ENCODE measurements around the gene ESYT1.

Gene ESYT1

GRCh38 chr12:56126732-56127239 is 1.3 kb upstream of the ESYT1 start:
- Mint-ChIP-seq H3K4me1 (ENCODE audit: low read depth in 2 of 2) (peaks cover 52 to 53% of the 10 kb centered on the region in 2 donors), H3K9me3 (no peaks in the 10 kb centered on the region), H3K27me3 (no peaks in the 10 kb centered on the region), H3K4me3 (peak overlapping the region; percentile 98 to 99), H3K36me3 (ENCODE audit: insufficient read depth) (peaks cover 51% of the 10 kb centered on the region), H3K27ac (peak overlapping the region; percentile 97 to 98)
- DNase-seq (no peak), ATAC-seq (replicated peaks) (no peak)

GRCh38 chr12:56127485-56127887 is 581 bp upstream of the ESYT1 start:
- no peaks in the 10 kb centered on the region for H3K9me3 Mint-ChIP-seq
- DNase-seq (no peak), ATAC-seq (replicated peaks) (no peak)
- no peaks in the 10 kb centered on the region for H3K27me3 Mint-ChIP-seq
- peak overlapping the region; percentile 97 to 98 for H3K27ac Mint-ChIP-seq
- H3K4me3 Mint-ChIP-seq, result peak overlapping the region; percentile 98 to 99
- peaks cover 52 to 59% of the 10 kb centered on the region in 2 donors for H3K4me1 Mint-ChIP-seq (ENCODE audit: low read depth in 2 of 2)
- H3K36me3 Mint-ChIP-seq (ENCODE audit: insufficient read depth), result peaks cover 53% of the 10 kb centered on the region

GRCh38 chr12:56128670-56129205 is 671 bp downstream of the ESYT1 start:
- Mint-ChIP-seq H3K4me3 (peak overlapping the region; percentile 98 to 99), H3K27ac (peak overlapping the region; percentile 97 to 98), H3K36me3 (ENCODE audit: insufficient read depth) (peaks cover 57% of the 10 kb centered on the region), H3K9me3 (no peaks in the 10 kb centered on the region), H3K4me1 (ENCODE audit: low read depth in 2 of 2) (peaks cover 50 to 59% of the 10 kb centered on the region in 2 donors), H3K27me3 (no peaks in the 10 kb centered on the region)
- DNase-seq (peak in 1 of 3 experiments; percentile 35), ATAC-seq (replicated peaks) (no peak)

DNA sequence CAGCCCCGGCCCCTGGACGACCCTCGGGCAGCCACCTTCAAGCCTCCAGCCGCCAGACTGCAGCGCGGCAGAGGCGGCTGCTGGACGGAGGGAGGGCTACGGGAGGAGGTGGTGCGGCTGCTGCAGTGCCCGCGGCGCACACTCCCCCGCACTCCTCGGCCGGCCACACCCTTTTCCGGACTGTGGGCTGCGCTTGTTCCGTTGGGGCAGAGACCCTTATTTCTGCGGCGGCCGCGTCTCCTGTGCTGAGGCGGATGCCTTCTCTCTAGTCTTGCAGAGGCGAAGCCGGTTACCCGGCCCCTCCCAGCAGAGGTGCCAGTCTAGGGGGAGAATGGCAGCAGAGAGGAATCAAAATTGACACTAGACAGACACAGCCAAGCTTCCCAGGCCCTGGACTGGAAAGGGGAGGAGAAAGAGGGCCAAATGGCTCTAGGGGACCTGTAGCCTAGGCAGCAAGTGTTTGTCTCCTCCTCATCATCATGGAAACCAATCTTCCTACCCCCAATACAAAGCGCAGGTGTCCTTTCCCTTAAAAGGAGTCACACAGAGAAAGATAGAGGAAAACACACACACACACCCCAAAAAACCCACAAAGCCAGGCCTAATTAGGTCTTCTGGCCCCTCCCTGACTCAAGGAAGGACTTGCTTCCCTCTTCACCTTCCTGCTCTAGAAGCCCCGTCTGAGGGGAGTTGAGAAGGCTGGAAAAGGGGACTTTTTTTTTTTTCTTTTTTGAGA is 1.3 kb downstream of the ESYT1 start:
- H3K9me3 Mint-ChIP-seq, result no peaks in the 10 kb centered on the region
- peaks cover 64% of the 10 kb centered on the region for H3K36me3 Mint-ChIP-seq (ENCODE audit: insufficient read depth)
- no peaks in the 10 kb centered on the region for H3K27me3 Mint-ChIP-seq
- DNase-seq, result peak; percentile 71 to 77 (median 77)
- H3K4me1 Mint-ChIP-seq (ENCODE audit: low read depth in 2 of 2), result peaks cover 44 to 55% of the 10 kb centered on the region in 2 donors
- H3K27ac Mint-ChIP-seq, result peak overlapping the region; percentile 97 to 98
- H3K4me3 Mint-ChIP-seq, result peak overlapping the region; percentile 98 to 99
- ATAC-seq (replicated peaks), result peak; percentile 53

- H3K9me3 Mint-ChIP-seq, result no peaks in the 10 kb centered on the region
- peaks cover 44 to 55% of the 10 kb centered on the region in 2 donors for H3K4me1 Mint-ChIP-seq (ENCODE audit: low read depth in 2 of 2)
- peaks cover 70% of the 10 kb centered on the region for H3K36me3 Mint-ChIP-seq (ENCODE audit: insufficient read depth)
- H3K4me3 Mint-ChIP-seq, result peak overlapping the region; percentile 98 to 99
- peak overlapping the region; percentile 97 to 98 for H3K27ac Mint-ChIP-seq
- H3K27me3 Mint-ChIP-seq, result no peaks in the 10 kb centered on the region
- no peak for DNase-seq
- no peak for ATAC-seq (replicated peaks)
These were observed 2.0 kb downstream of the ESYT1 start for GRCh38 chr12:56129942-56130495.

GRCh38 chr12:56130876-56131275 is 2.8 kb downstream of the ESYT1 start:
- DNase-seq, result no peak
- peaks cover 44 to 55% of the 10 kb centered on the region in 2 donors for H3K4me1 Mint-ChIP-seq (ENCODE audit: low read depth in 2 of 2)
- ATAC-seq (replicated peaks), result no peak
- peaks cover 79% of the 10 kb centered on the region for H3K36me3 Mint-ChIP-seq (ENCODE audit: insufficient read depth)
- no peaks in the 10 kb centered on the region for H3K27me3 Mint-ChIP-seq
- peak overlapping the region; percentile 98 to 99 for H3K4me3 Mint-ChIP-seq
- no peaks in the 10 kb centered on the region for H3K9me3 Mint-ChIP-seq
- H3K27ac Mint-ChIP-seq, result peak overlapping the region; percentile 97 to 98

GRCh38 chr12:56134897-56135296 is 6.8 kb downstream of the ESYT1 start:
- DNase-seq (no peak), ATAC-seq (replicated peaks) (no peak)
- Mint-ChIP-seq H3K27me3 (no peaks in the 10 kb centered on the region), H3K9me3 (no peaks in the 10 kb centered on the region), H3K36me3 (ENCODE audit: insufficient read depth) (peaks cover 94% of the 10 kb centered on the region), H3K27ac (peak overlapping the region in 1 of 2 donors; percentile 49), H3K4me1 (ENCODE audit: low read depth in 2 of 2) (peaks cover 28 to 29% of the 10 kb centered on the region in 2 donors), H3K4me3 (no peak overlapping the region)

GRCh38 chr12:56137853-56138571 is 9.9 kb downstream of the ESYT1 start:
- Mint-ChIP-seq H3K4me3 (no peak overlapping the region), H3K4me1 (ENCODE audit: low read depth in 2 of 2) (peaks cover 22 to 30% of the 10 kb centered on the region in 2 donors), H3K9me3 (no peaks in the 10 kb centered on the region), H3K27ac (peak overlapping the region; percentile 13 to 67), H3K27me3 (no peaks in the 10 kb centered on the region), H3K36me3 (ENCODE audit: insufficient read depth) (peaks cover 100% of the 10 kb centered on the region)
- DNase-seq, result no peak
- ATAC-seq (replicated peaks), result no peak

DNA sequence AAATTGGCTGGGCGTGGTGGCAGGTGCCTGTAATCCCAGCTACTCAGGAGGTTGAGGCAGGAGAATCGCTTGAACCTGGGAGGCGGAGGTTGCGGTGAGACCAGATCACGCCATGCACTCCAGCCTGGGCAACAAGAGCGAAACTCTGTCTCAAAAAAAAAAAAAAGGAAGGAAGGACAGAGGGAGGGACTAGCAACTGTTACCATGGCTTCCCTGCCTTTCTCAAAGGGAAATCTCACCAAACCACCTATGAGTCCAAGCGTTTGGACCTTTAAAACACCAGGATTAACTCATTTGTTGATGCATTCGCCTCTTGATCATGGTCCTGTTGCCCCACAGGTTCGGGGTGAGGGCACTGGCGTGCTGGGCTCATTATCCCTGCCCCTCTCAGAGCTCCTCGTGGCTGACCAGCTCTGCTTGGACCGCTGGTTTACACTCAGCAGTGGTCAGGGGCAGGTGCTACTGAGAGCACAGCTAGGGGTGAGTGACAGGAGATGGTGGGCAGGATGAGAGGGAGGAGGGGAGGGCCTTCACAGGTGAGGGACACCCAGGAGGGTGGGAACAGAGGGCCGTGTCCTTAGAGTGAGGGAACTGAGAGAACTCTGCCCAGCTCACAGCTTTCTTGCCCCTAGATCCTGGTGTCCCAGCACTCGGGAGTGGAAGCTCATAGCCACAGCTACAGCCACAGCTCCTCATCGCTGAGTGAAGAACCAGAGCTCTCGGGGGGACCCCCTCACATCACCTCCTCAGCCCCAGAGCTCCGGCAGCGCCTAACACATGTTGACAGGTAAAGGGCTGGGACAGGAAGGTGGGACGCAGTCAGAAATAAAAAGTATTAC is 14.1 kb downstream of the ESYT1 start:
- peak overlapping the region; percentile 67 to 84 for H3K27ac Mint-ChIP-seq
- peaks cover 23 to 29% of the 10 kb centered on the region in 2 donors for H3K4me1 Mint-ChIP-seq (ENCODE audit: low read depth in 2 of 2)

DNA sequence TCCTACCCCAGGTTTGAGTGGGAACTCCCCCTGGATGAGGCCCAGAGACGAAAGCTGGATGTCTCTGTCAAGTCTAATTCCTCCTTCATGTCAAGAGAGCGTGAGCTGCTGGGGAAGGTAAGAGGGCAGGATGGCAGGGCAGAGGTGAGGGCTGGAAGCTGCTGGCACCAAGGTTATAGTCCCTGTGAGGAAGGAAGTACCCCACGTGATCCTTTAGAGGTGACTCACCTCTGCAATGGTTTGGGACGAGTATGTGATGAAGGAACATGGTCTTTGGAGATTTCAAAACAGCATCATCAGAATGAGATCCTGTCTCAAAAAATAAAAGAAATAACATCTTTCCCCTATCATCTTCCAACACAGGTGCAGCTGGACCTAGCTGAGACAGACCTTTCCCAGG is 15.2 kb downstream of the ESYT1 start:
- H3K4me3 Mint-ChIP-seq, result no peak overlapping the region
- no peaks in the 10 kb centered on the region for H3K9me3 Mint-ChIP-seq
- ATAC-seq (replicated peaks) (peak; percentile 58), DNase-seq (no peak)
- H3K27ac Mint-ChIP-seq, result peak overlapping the region; percentile 67 to 84
- H3K36me3 Mint-ChIP-seq (ENCODE audit: insufficient read depth), result peaks cover 69% of the 10 kb centered on the region
- no peaks in the 10 kb centered on the region for H3K27me3 Mint-ChIP-seq
- peaks cover 19 to 23% of the 10 kb centered on the region in 2 donors for H3K4me1 Mint-ChIP-seq (ENCODE audit: low read depth in 2 of 2)

More for the DNA sequence above, 14.1 kb downstream of the ESYT1 start:
- ATAC-seq (replicated peaks) (no peak), DNase-seq (no peak)
- H3K4me3 Mint-ChIP-seq, result no peak overlapping the region
- H3K9me3 Mint-ChIP-seq, result no peaks in the 10 kb centered on the region
- peaks cover 80% of the 10 kb centered on the region for H3K36me3 Mint-ChIP-seq (ENCODE audit: insufficient read depth)
- no peaks in the 10 kb centered on the region for H3K27me3 Mint-ChIP-seq

GRCh38 chr12:56143870-56144269 is 15.8 kb downstream of the ESYT1 start:
- Mint-ChIP-seq H3K36me3 (ENCODE audit: insufficient read depth) (peaks cover 63% of the 10 kb centered on the region), H3K9me3 (no peaks in the 10 kb centered on the region), H3K4me1 (ENCODE audit: low read depth in 2 of 2) (peaks cover 17 to 19% of the 10 kb centered on the region in 2 donors), H3K27me3 (no peaks in the 10 kb centered on the region), H3K4me3 (no peak overlapping the region), H3K27ac (peak overlapping the region; percentile 67 to 84)
- ATAC-seq (replicated peaks) (no peak), DNase-seq (no peak)

- peaks cover 19% of the 10 kb centered on the region in 2 donors for H3K4me1 Mint-ChIP-seq (ENCODE audit: low read depth in 2 of 2)
- no peaks in the 10 kb centered on the region for H3K9me3 Mint-ChIP-seq
- H3K27me3 Mint-ChIP-seq, result no peaks in the 10 kb centered on the region
- H3K36me3 Mint-ChIP-seq (ENCODE audit: insufficient read depth), result peaks cover 51% of the 10 kb centered on the region
- H3K4me3 Mint-ChIP-seq, result no peak overlapping the region
- DNase-seq (no peak), ATAC-seq (replicated peaks) (no peak)
- H3K27ac Mint-ChIP-seq, result peak overlapping the region in 1 of 2 donors; percentile 35
These were observed 17.1 kb downstream of the ESYT1 start for GRCh38 chr12:56145217-56145616.

Measured in effector memory CD8-positive, alpha-beta T cell (primary cell).